Mucosa of rectum (tissue), 2 donors: Measurements from ENCODE around the gene SORL1.

Experiments
- H3K27ac ChIP-seq, 2 donors: one replicate each; pipeline ENCODE4 v1.7.0; 2013; ENCODE audit warnings: inconsistent platforms in 2 of 2, low read depth in 2 of 2, low read length in 2 of 2
- H3K27me3 ChIP-seq, 2 donors: one replicate each; pipeline ENCODE4 v1.7.0; 2013; ENCODE audit warnings: low read length in 2 of 2; ENCODE audit not compliant: control insufficient read depth in 2 of 2, insufficient read depth in 2 of 2
- H3K36me3 ChIP-seq, 2 donors: one replicate each; pipeline ENCODE4 v1.7.0; 2013; ENCODE audit warnings: low read length in 2 of 2; ENCODE audit not compliant: control insufficient read depth in 2 of 2, insufficient read depth in 2 of 2
- H3K4me1 ChIP-seq, 2 donors: one replicate each; pipeline ENCODE4 v1.7.0; 2013; ENCODE audit warnings: low read length in 2 of 2, mild to moderate bottlenecking in 1 of 2; ENCODE audit not compliant: control insufficient read depth in 2 of 2, insufficient read depth in 2 of 2
- H3K4me3 ChIP-seq, 2 donors: one replicate each; pipeline ENCODE4 v1.7.0; 2013; ENCODE audit warnings: low read length in 2 of 2
- H3K9ac ChIP-seq, 2 donors: one replicate each; pipeline ENCODE4 v1.7.0; 2013; ENCODE audit warnings: low read length in 2 of 2, low read depth in 1 of 2, mild to moderate bottlenecking in 1 of 2
- H3K9me3 ChIP-seq, 2 donors: one replicate each; pipeline ENCODE4 v1.7.0; 2013; ENCODE audit warnings: low read length in 2 of 2; ENCODE audit not compliant: control insufficient read depth in 2 of 2
- donor health status: healthy.
- donor health status: Normal muscosa, but diverticular disease.

The SORL1 gene

GRCh38 chr11:121559606-121560200 lies 107.6 kb downstream of the SORL1 start:
- Histone ChIP-seq H3K4me1 (no peaks in the 10 kb centered on the region), H3K27me3 (no peaks in the 10 kb centered on the region), H3K9ac (no peak overlapping the region), H3K36me3 (peaks cover 57 to 60% of the 10 kb centered on the region in 2 donors), H3K4me3 (no peak overlapping the region), H3K9me3 (no peaks in the 10 kb centered on the region), H3K27ac (no peak overlapping the region)

- H3K36me3 ChIP-seq: peaks cover 57 to 58% of the 10 kb centered on the region in 2 donors
- no peaks in the 10 kb centered on the region for H3K27me3 ChIP-seq
- H3K27ac ChIP-seq: no peak overlapping the region
- no peak overlapping the region for H3K9ac ChIP-seq
- no peaks in the 10 kb centered on the region for H3K9me3 ChIP-seq
- no peak overlapping the region for H3K4me3 ChIP-seq
- no peaks in the 10 kb centered on the region for H3K4me1 ChIP-seq
Measured at GRCh38 chr11:121560236-121560635, 108.1 kb downstream of the SORL1 start.

GRCh38 chr11:121561240-121561639 lies 109.1 kb downstream of the SORL1 start:
- Histone ChIP-seq H3K27me3 (no peaks in the 10 kb centered on the region), H3K36me3 (peaks cover 48 to 52% of the 10 kb centered on the region in 2 donors), H3K4me3 (no peak overlapping the region), H3K4me1 (no peaks in the 10 kb centered on the region), H3K9ac (no peak overlapping the region), H3K27ac (no peak overlapping the region), H3K9me3 (no peaks in the 10 kb centered on the region)

- Histone ChIP-seq H3K4me1 (no peaks in the 10 kb centered on the region), H3K4me3 (no peak overlapping the region), H3K9me3 (no peaks in the 10 kb centered on the region), H3K27ac (no peak overlapping the region), H3K27me3 (no peaks in the 10 kb centered on the region), H3K9ac (no peak overlapping the region), H3K36me3 (peaks cover 46 to 50% of the 10 kb centered on the region in 2 donors)
Measured at GRCh38 chr11:121561716-121562115, 109.6 kb downstream of the SORL1 start.

GRCh38 chr11:121563003-121563402 lies 110.9 kb downstream of the SORL1 start:
- no peak overlapping the region for H3K27ac ChIP-seq
- peaks cover 51 to 55% of the 10 kb centered on the region in 2 donors for H3K36me3 ChIP-seq

GRCh38 chr11:121563900-121564822 lies 112.0 kb downstream of the SORL1 start:
- no peaks in the 10 kb centered on the region for H3K9me3 ChIP-seq
- H3K27ac ChIP-seq: no peak overlapping the region
- peaks cover 44 to 45% of the 10 kb centered on the region in 2 donors for H3K36me3 ChIP-seq
- H3K9ac ChIP-seq: no peak overlapping the region
- H3K4me1 ChIP-seq: no peaks in the 10 kb centered on the region
- H3K27me3 ChIP-seq: no peaks in the 10 kb centered on the region
- no peak overlapping the region for H3K4me3 ChIP-seq

More at GRCh38 chr11:121563003-121563402, 110.9 kb downstream of the SORL1 start:
- H3K27me3 ChIP-seq: no peaks in the 10 kb centered on the region
- H3K9me3 ChIP-seq: no peaks in the 10 kb centered on the region
- H3K4me3 ChIP-seq: no peak overlapping the region
- no peak overlapping the region for H3K9ac ChIP-seq
- H3K4me1 ChIP-seq: no peaks in the 10 kb centered on the region

- no peaks in the 10 kb centered on the region for H3K9me3 ChIP-seq
- H3K36me3 ChIP-seq: peaks cover 36 to 41% of the 10 kb centered on the region in 2 donors
- no peaks in the 10 kb centered on the region for H3K4me1 ChIP-seq
- H3K9ac ChIP-seq: no peak overlapping the region
- H3K4me3 ChIP-seq: no peak overlapping the region
- H3K27ac ChIP-seq: no peak overlapping the region
- no peaks in the 10 kb centered on the region for H3K27me3 ChIP-seq
Measured at GRCh38 chr11:121564948-121565684, 113.0 kb downstream of the SORL1 start.

GRCh38 chr11:121566279-121567168 lies 114.4 kb downstream of the SORL1 start:
- Histone ChIP-seq H3K9ac (no peak overlapping the region), H3K9me3 (no peaks in the 10 kb centered on the region), H3K4me3 (no peak overlapping the region), H3K27ac (no peak overlapping the region), H3K4me1 (no peaks in the 10 kb centered on the region), H3K36me3 (peaks cover 32 to 36% of the 10 kb centered on the region in 2 donors), H3K27me3 (no peaks in the 10 kb centered on the region)

GRCh38 chr11:121567995-121568394 lies 115.9 kb downstream of the SORL1 start:
- Histone ChIP-seq H3K9ac (no peak overlapping the region), H3K9me3 (no peaks in the 10 kb centered on the region), H3K27me3 (no peaks in the 10 kb centered on the region), H3K4me1 (no peaks in the 10 kb centered on the region), H3K4me3 (no peak overlapping the region), H3K36me3 (peaks cover 37 to 40% of the 10 kb centered on the region in 2 donors), H3K27ac (no peak overlapping the region)
